CD4-positive, alpha-beta memory T cell (primary cell): Measurements from ENCODE around the gene RNF223. TPM values are rescaled to one million over a fixed set of nuclear protein-coding genes. Genes with fewer than 3 reads are reported as not detected.
A peak's percentile ranks its signal among the peaks of the same experiment; 100 is the strongest.

ENCODE experiments used
- CTCF ChIA-PET: fragments of 350-600 bp; sonication (Branson Sonifier 250); formaldehyde crosslinking; loops from one replicate; lab custom pipeline; 2021; ENCODE audit warnings: inconsistent platforms; ENCODE audit not compliant: partially characterized antibody; lab: Charles Lee
- POLR2A ChIA-PET: fragments of 350-600 bp; sonication (Branson Sonifier 250); formaldehyde crosslinking; loops from one replicate; lab custom pipeline; 2021; ENCODE audit not compliant: partially characterized antibody; lab: Charles Lee
- DNase-seq, 5 donors: peaks; one replicate each; pipeline versions ENCODE4 v3.0.0 to v3.0.0-alpha.2; 2020 to 2022; ENCODE audit warnings: mixed read lengths in 1 of 5
- H3K27ac ChIP-seq: one replicate; pipeline ENCODE4 v1.7.0; 2013; ENCODE audit warnings: low read depth, low read length
- H3K27me3 ChIP-seq: 2 replicates; pipeline ENCODE4 v1.7.0; 2013; ENCODE audit warnings: mild to moderate bottlenecking, low read length, moderate library complexity; ENCODE audit not compliant: insufficient read depth
- H3K36me3 ChIP-seq: 2 replicates; pipeline ENCODE4 v1.7.0; 2013; ENCODE audit warnings: mild to moderate bottlenecking, low read length, moderate library complexity; ENCODE audit not compliant: insufficient read depth
- H3K4me1 ChIP-seq: 2 replicates; pipeline ENCODE4 v1.7.0; 2013; ENCODE audit warnings: mild to moderate bottlenecking, low read length, moderate library complexity; ENCODE audit not compliant: insufficient read depth
- H3K4me3 ChIP-seq, 2 donors: one replicate each; pipeline ENCODE4 v1.7.0; 2013; ENCODE audit warnings: low read length in 2 of 2, mild to moderate bottlenecking in 1 of 2
- H3K9me3 ChIP-seq, 2 donors: one replicate each; pipeline ENCODE4 v1.7.0; 2013; ENCODE audit warnings: low read length in 2 of 2, control low read depth in 1 of 2; ENCODE audit not compliant: control insufficient read depth in 1 of 2
- H3K27ac Mint-ChIP-seq, 7 donors: one replicate each; pipeline ENCODE4 v1.8.0; 2020 to 2021; ENCODE audit warnings: mixed read lengths in 7 of 7, mild to moderate bottlenecking in 6 of 7, inconsistent platforms in 3 of 7, moderate library complexity in 3 of 7
- H3K27me3 Mint-ChIP-seq, 2 donors: one replicate each; pipeline ENCODE4 v1.8.0; 2020 to 2021; ENCODE audit warnings: mixed read lengths in 2 of 2
- H3K36me3 Mint-ChIP-seq, 2 donors: one replicate each; pipeline ENCODE4 v1.8.0; 2020 to 2021; ENCODE audit warnings: mixed read lengths in 2 of 2, inconsistent platforms in 1 of 2, mild to moderate bottlenecking in 1 of 2
- H3K4me1 Mint-ChIP-seq, 4 donors: one replicate each; pipeline ENCODE4 v1.8.0; 2020 to 2021; ENCODE audit warnings: mixed read lengths in 4 of 4, mild to moderate bottlenecking in 1 of 4
- H3K4me3 Mint-ChIP-seq, 8 donors: one replicate each; pipeline ENCODE4 v1.8.0; 2020 to 2021; ENCODE audit warnings: mixed read lengths in 8 of 8, mild to moderate bottlenecking in 7 of 8, moderate library complexity in 6 of 8, inconsistent platforms in 3 of 8
- H3K9me3 Mint-ChIP-seq, 8 donors: one replicate each; pipeline ENCODE4 v1.8.0; 2020 to 2021; ENCODE audit warnings: mixed read lengths in 8 of 8, mild to moderate bottlenecking in 5 of 8, inconsistent platforms in 3 of 8, moderate library complexity in 1 of 8
- intact Hi-C: fragments of 100-400 bp; cut with micrococcal nuclease; formaldehyde crosslinking; loops from one replicate; pipeline ENCODE4 v1.15.1; 2023
- polyA plus RNA-seq, 2 donors: library from polyadenylated mRNA; unstranded; fragments of 300-500 nt; fragmentation: Illumina TruSeq; gene quantifications; one replicate each; pipeline ENCODE4 v1.2.3, GENCODE V29; 2021
- total RNA-seq, 2 experiments: library from RNA; stranded (reverse); gene quantifications; one replicate each; pipeline ENCODE4 v1.2.3, GENCODE V29; 2021

The RNF223 gene
- total and polyA plus RNA-seq, 4 experiments from 2014 or later, result not detected

DNA sequence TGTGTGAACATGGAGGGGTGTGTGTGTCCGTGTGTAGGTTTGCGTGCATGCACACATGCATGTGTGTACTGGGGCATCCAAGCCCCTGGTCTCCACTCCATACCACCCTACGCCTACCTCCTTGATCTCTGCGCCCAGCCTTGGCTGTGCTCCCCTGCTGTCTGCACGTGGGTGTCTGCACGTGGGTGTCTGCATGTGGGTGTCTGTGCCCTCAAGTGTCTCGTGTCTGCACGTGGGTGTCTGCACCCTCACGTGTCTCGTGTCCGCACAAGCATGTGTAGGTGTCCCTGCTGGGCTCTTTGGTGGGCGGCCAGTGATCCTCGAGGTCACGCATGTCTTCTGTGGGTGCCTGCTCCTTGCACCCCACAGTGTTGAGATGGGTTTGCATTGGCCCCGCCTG, 21.1 kb downstream of the RNF223 start:
- intact Hi-C loops, result no loop called here
- H3K4me3 ChIP-seq, result no peak overlapping the region
- ChIA-PET CTCF (no interaction called here), POLR2A (no interaction called here)
- no peaks in the 10 kb centered on the region for H3K9me3 ChIP-seq
- H3K4me1 Mint-ChIP-seq, result peaks cover 0 to 3% (median 1%) of the 10 kb centered on the region in 4 donors
- H3K4me3 Mint-ChIP-seq, result peak overlapping the region in 1 of 8 donors; percentile 9
- peaks cover 0 to 7% of the 10 kb centered on the region in 2 donors for H3K27me3 Mint-ChIP-seq
- H3K27ac ChIP-seq, result no peak overlapping the region
- H3K27ac Mint-ChIP-seq, result no peak overlapping the region
- no peaks in the 10 kb centered on the region for H3K27me3 ChIP-seq
- no peak for DNase-seq
- H3K36me3 Mint-ChIP-seq, result no peaks in the 10 kb centered on the region
- no peaks in the 10 kb centered on the region for H3K4me1 ChIP-seq
- H3K9me3 Mint-ChIP-seq, result no peaks in the 10 kb centered on the region
- H3K36me3 ChIP-seq, result no peaks in the 10 kb centered on the region

DNA sequence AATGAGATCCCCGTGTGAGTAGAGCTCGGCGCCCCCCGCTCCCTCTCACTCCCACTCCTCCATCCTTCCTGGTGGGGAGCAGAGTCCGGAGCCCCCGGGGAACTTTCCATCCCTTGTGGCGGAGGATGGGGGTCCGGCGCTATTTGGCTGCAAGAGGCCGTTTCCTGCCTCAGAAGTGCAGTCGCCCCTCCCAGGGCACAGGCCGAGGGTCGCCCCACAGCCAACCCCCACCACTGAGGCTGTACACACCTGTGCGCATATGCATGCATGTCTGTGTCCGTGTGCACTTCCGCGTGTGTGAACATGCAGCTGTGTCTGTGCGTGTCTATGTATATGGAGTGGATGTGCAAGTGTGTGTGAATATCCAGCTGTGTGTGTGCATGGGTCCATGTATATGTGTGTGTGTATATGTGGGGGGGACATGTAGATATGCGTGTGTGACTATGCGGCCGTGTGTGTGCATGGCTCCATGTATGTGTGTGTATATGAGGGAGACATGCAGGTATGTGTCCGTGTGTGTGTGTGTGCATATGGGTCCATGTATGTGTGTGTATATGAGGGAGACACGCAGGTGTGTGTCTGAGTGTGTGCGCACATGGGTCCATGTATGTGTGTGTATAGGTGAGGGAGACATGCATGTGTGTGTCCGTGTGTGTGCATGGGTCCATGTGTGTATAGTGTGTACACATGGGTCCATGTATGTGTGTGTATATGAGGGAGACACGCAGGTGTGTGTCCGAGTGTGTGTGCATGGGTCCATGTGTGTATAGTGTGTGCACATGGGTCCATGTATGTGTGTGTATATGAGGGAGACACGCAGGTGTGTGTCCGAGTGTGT, 21.9 kb downstream of the RNF223 start:
- Mint-ChIP-seq H3K36me3 (no peaks in the 10 kb centered on the region), H3K4me1 (peaks cover 0 to 3% (median 0%) of the 10 kb centered on the region in 4 donors), H3K27ac (peak overlapping the region in 1 of 7 donors; percentile 29), H3K9me3 (no peaks in the 10 kb centered on the region), H3K27me3 (peaks cover 0 to 7% of the 10 kb centered on the region in 2 donors), H3K4me3 (peak overlapping the region in 1 of 8 donors; percentile 32)
- intact Hi-C loops, result no loop called here
- no peak for DNase-seq
- ChIA-PET POLR2A (no interaction called here), CTCF (no interaction called here)
- H3K36me3 ChIP-seq, result no peaks in the 10 kb centered on the region
- H3K27me3 ChIP-seq, result no peaks in the 10 kb centered on the region
- no peaks in the 10 kb centered on the region for H3K4me1 ChIP-seq
- no peak overlapping the region for H3K4me3 ChIP-seq
- H3K9me3 ChIP-seq, result no peaks in the 10 kb centered on the region
- no peak overlapping the region for H3K27ac ChIP-seq

DNA sequence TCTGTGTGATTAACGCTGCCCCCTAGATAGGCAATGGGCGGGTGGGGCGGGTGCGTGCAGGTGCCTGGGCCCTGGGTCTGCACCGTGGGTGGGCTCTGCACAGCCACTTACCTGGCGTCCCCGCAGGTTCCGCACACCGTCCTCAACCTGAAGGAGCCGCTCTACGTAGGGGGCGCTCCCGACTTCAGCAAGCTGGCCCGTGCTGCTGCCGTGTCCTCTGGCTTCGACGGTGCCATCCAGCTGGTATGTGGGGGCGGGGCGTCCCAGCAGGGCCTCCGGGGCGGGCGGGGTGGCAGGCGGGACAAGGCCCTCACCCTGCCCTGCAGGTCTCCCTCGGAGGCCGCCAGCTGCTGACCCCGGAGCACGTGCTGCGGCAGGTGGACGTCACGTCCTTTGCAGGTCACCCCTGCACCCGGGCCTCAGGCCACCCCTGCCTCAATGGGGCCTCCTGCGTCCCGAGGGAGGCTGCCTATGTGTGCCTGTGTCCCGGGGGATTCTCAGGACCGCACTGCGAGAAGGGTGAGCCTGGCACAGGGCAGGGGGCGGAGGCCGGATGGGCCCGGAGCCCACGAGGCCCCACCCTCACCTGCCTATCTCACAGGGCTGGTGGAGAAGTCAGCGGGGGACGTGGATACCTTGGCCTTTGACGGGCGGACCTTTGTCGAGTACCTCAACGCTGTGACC, 22.8 kb downstream of the RNF223 start:
- no peaks in the 10 kb centered on the region for H3K36me3 Mint-ChIP-seq
- H3K27me3 Mint-ChIP-seq, result peaks cover 0 to 6% of the 10 kb centered on the region in 2 donors
- H3K4me1 ChIP-seq, result no peaks in the 10 kb centered on the region
- no peaks in the 10 kb centered on the region for H3K27me3 ChIP-seq
- peaks cover 0 to 3% (median 0%) of the 10 kb centered on the region in 4 donors for H3K4me1 Mint-ChIP-seq
- no peak overlapping the region for H3K4me3 ChIP-seq
- no peaks in the 10 kb centered on the region for H3K36me3 ChIP-seq
- no peak for DNase-seq
- no peak overlapping the region for H3K4me3 Mint-ChIP-seq
- CTCF ChIA-PET, result no interaction called here
- intact Hi-C loops, result no loop called here
- POLR2A ChIA-PET, result no interaction called here
- H3K9me3 Mint-ChIP-seq, result no peaks in the 10 kb centered on the region
- no peaks in the 10 kb centered on the region for H3K9me3 ChIP-seq
- no peak overlapping the region for H3K27ac ChIP-seq
- no peak overlapping the region for H3K27ac Mint-ChIP-seq

DNA sequence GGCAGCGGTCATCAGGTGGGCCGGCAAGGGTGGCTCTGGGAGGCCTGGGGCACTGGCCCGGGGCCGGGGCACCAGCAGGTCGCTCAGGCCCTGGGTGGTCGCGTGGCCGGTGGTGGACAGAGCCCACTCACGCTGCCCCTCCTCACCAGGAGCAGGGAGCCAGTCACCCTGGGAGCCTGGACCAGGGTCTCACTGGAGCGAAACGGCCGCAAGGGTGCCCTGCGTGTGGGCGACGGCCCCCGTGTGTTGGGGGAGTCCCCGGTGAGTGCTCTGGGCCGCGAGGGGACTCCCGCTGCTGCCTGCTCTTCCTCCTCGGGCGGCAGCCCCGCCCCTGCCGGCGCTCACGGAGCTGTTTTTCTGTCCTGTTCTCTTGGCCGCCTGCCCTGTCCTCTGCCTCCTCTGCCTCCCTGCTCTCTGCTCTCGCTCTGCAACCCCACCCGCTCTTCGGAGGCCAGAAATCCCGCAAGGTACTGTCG, 23.5 kb downstream of the RNF223 start:
- Mint-ChIP-seq H3K9me3 (no peaks in the 10 kb centered on the region), H3K4me3 (no peak overlapping the region), H3K36me3 (no peaks in the 10 kb centered on the region), H3K27me3 (peaks cover 0 to 6% of the 10 kb centered on the region in 2 donors), H3K27ac (peak overlapping the region in 1 of 7 donors; percentile 78), H3K4me1 (peaks cover 0 to 3% (median 0%) of the 10 kb centered on the region in 4 donors)
- intact Hi-C loops, result no loop called here
- no peak for DNase-seq
- CTCF ChIA-PET, result no interaction called here
- Histone ChIP-seq H3K4me1 (no peaks in the 10 kb centered on the region), H3K9me3 (no peaks in the 10 kb centered on the region), H3K27me3 (no peaks in the 10 kb centered on the region), H3K36me3 (no peaks in the 10 kb centered on the region), H3K4me3 (no peak overlapping the region), H3K27ac (no peak overlapping the region)
- POLR2A ChIA-PET, result no interaction called here

DNA sequence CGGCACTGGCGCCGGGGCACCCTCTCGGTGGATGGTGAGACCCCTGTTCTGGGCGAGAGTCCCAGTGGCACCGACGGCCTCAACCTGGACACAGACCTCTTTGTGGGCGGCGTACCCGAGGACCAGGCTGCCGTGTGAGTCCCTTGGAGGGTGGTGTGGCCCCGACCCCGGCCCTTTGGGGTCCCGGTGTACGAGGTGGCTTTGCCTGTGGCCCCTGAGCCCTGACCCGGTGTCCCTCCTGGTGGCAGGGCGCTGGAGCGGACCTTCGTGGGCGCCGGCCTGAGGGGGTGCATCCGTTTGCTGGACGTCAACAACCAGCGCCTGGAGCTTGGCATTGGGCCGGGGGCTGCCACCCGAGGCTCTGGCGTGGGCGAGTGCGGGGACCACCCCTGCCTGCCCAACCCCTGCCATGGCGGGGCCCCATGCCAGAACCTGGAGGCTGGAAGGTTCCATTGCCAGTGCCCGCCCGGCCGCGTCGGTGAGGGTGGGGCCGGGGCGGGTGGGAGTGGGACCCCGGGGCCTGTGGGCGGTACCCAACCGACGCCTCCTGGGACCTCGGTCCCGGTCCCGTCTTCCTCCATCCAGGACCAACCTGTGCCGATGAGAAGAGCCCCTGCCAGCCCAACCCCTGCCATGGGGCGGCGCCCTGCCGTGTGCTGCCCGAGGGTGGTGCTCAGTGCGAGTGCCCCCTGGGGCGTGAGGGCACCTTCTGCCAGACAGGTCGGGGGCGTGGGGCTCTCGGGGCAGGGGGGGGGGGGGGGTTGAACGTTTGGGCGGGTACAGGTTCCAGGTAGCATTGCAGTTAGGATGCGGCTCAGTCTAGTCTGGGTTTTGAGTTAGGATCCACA, 24.6 kb downstream of the RNF223 start:
- Mint-ChIP-seq H3K9me3 (peaks cover 0 to 4% (median 0%) of the 10 kb centered on the region in 8 donors), H3K27me3 (peaks cover 0 to 6% of the 10 kb centered on the region in 2 donors), H3K36me3 (no peaks in the 10 kb centered on the region), H3K4me3 (no peak overlapping the region), H3K27ac (no peak overlapping the region), H3K4me1 (peaks cover 0 to 5% (median 0%) of the 10 kb centered on the region in 4 donors)
- CTCF ChIA-PET, result no interaction called here
- Histone ChIP-seq H3K9me3 (no peaks in the 10 kb centered on the region), H3K27me3 (no peaks in the 10 kb centered on the region), H3K27ac (no peak overlapping the region), H3K36me3 (no peaks in the 10 kb centered on the region), H3K4me1 (no peaks in the 10 kb centered on the region), H3K4me3 (no peak overlapping the region)
- intact Hi-C loops, result no loop called here
- no peak for DNase-seq
- POLR2A ChIA-PET, result no interaction called here

DNA sequence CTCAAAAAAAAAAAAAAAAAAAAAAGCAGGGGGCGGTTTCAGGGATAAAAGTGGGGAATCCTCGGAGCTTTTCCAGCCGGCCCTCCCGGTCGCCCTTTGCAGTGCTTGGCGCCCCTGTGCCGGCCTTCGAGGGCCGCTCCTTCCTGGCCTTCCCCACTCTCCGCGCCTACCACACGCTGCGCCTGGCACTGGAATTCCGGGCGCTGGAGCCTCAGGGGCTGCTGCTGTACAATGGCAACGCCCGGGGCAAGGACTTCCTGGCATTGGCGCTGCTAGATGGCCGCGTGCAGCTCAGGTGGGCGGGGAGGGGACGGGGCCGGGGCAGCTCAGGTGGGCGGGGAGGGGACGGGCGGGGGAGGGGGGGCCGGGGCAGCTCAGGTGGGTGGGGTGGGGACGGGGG, 25.3 kb downstream of the RNF223 start:
- Histone ChIP-seq H3K4me3 (no peak overlapping the region), H3K27ac (no peak overlapping the region), H3K4me1 (no peaks in the 10 kb centered on the region), H3K9me3 (no peaks in the 10 kb centered on the region), H3K36me3 (no peaks in the 10 kb centered on the region), H3K27me3 (no peaks in the 10 kb centered on the region)
- no peak overlapping the region for H3K4me3 Mint-ChIP-seq
- intact Hi-C loops, result no loop called here
- H3K27me3 Mint-ChIP-seq, result peaks cover 0 to 6% of the 10 kb centered on the region in 2 donors
- ChIA-PET POLR2A (no interaction called here), CTCF (no interaction called here)
- peaks cover 0 to 5% (median 0%) of the 10 kb centered on the region in 4 donors for H3K4me1 Mint-ChIP-seq
- no peaks in the 10 kb centered on the region for H3K36me3 Mint-ChIP-seq
- H3K27ac Mint-ChIP-seq, result no peak overlapping the region
- DNase-seq, result no peak
- H3K9me3 Mint-ChIP-seq, result peaks cover 0 to 4% (median 0%) of the 10 kb centered on the region in 8 donors

DNA sequence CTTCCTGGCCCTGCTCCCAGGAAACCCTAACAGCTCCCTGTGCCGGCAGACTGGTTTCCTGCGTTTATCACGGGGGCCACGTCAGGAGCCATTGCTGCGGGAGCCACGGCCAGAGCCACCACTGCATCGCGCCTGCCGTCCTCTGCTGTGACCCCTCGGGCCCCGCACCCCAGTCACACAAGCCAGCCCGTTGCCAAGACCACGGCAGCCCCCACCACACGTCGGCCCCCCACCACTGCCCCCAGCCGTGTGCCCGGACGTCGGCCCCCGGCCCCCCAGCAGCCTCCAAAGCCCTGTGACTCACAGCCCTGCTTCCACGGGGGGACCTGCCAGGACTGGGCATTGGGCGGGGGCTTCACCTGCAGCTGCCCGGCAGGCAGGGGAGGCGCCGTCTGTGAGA, 26.1 kb downstream of the RNF223 start:
- peaks cover 0 to 5% (median 0%) of the 10 kb centered on the region in 4 donors for H3K4me1 Mint-ChIP-seq
- intact Hi-C loops, result no loop called here
- Histone ChIP-seq H3K4me3 (no peak overlapping the region), H3K9me3 (no peaks in the 10 kb centered on the region), H3K4me1 (no peaks in the 10 kb centered on the region), H3K27me3 (no peaks in the 10 kb centered on the region), H3K27ac (no peak overlapping the region), H3K36me3 (no peaks in the 10 kb centered on the region)
- H3K4me3 Mint-ChIP-seq, result no peak overlapping the region
- peaks cover 0 to 6% of the 10 kb centered on the region in 2 donors for H3K27me3 Mint-ChIP-seq
- H3K27ac Mint-ChIP-seq, result no peak overlapping the region
- ChIA-PET CTCF (no interaction called here), POLR2A (no interaction called here)
- no peak for DNase-seq
- H3K36me3 Mint-ChIP-seq, result no peaks in the 10 kb centered on the region
- H3K9me3 Mint-ChIP-seq, result peaks cover 0 to 4% (median 1%) of the 10 kb centered on the region in 8 donors
